Ovary (tissue), 9 donors: ENCODE measurements around the gene CRYBG1. TPM values are rescaled to one million over a fixed set of nuclear protein-coding genes. Genes with fewer than 3 reads are reported as not detected.

ENCODE experiments used
- DNase-seq, 5 donors: peaks; one replicate each; pipeline ENCODE4 v3.0.0-alpha.2; 2019 to 2020
- H3K27ac ChIP-seq, 2 donors: fragments of 200-600 bp; one replicate each; pipeline versions ENCODE4 v1.5.1 to v1.8.0; 2019 to 2022
- H3K27me3 ChIP-seq: fragments of 200-600 bp; one replicate; pipeline ENCODE4 v1.8.0; 2022
- H3K36me3 ChIP-seq: fragments of 200-600 bp; sonication (generic); one replicate; pipeline ENCODE4 v1.5.1; 2019
- H3K4me1 ChIP-seq: one replicate; pipeline ENCODE4 v1.8.1; 2013; ENCODE audit warnings: mild to moderate bottlenecking, moderate library complexity; ENCODE audit not compliant: insufficient read depth
- H3K4me3 ChIP-seq: fragments of 200-600 bp; sonication (generic); one replicate; pipeline ENCODE4 v1.5.1; 2017
- H3K9me3 ChIP-seq, 2 donors: fragments of 200-600 bp in 1 of 2; sonication (generic) in 1 of 2; one replicate each; pipeline versions ENCODE4 v1.5.1 to v1.8.1; 2013 to 2019; ENCODE audit warnings: mild to moderate bottlenecking in 1 of 2, moderate library complexity in 1 of 2
- EP300 ChIP-seq: sonication (generic); formaldehyde crosslinking; IDR thresholded peaks from one replicate; pipeline ENCODE4 v1.6.1; 2017; ENCODE audit warnings: antibody characterized with exemption
- POLR2A ChIP-seq: fragments of 450-650 bp; IDR thresholded peaks from one replicate; pipeline ENCODE4 v1.6.1; 2017; ENCODE audit warnings: antibody characterized with exemption, mild to moderate bottlenecking, moderate library complexity
- WGBS, 3 donors: extraction: QIAGEN DNeasy Blood & Tissue Kit in 1 of 3; methylation state at CpG; one replicate each; pipeline versions ENCODE4 v1.1.5 to v1.1.7; 2013 to 2017; 5-methylcytosine and 5-hydroxymethylcytosine counted together
- intact Hi-C, 4 donors: fragments of 100-400 bp; cut with DNase I; formaldehyde crosslinking; loops; one replicate each; pipeline versions ENCODE4 v1.11.0 to v1.15.1; 2022 to 2023
- polyA plus RNA-seq, 2 donors: library from polyadenylated mRNA; stranded (reverse); fragments of 200-250 nt in 1 of 2; fragments of 350-450 nt in 1 of 2; fragmentation: Illumina TruSeq in 1 of 2; extraction: RNeasy Lipid Tissue Mini Kit (QIAGEN cat#74804) in 1 of 2; gene quantifications; one replicate each; pipeline ENCODE4 v1.2.3, GENCODE V29; 2013 to 2014
- total RNA-seq, 7 donors: library from RNA; depleted of rRNA in 2 of 7; stranded (reverse); fragments of >200 nt in 2 of 7; fragmentation: NEBNext Ultra II Directional in 3 of 7; extraction: Animal tissue kit (Norgen Biotek cat#: 25700) in 3 of 7; gene quantifications; one replicate each; pipeline versions ENCODE4 v1.1.0 to v1.2.4, GENCODE V29; 2016 to 2023
- TF ChIP-seq, protein P1 (sequence below), 3 donors: fragments of 450-650 bp in 2 of 3; fragments of 200-600 bp in 1 of 3; IDR thresholded peaks; one replicate each; pipeline versions ENCODE4 v1.5.1 to v1.8.0; 2016 to 2022; ENCODE audit warnings: antibody characterized with exemption in 3 of 3, mild to moderate bottlenecking in 1 of 3
- donor health status: DM: no; HTN: no; CAD: no; lungs with moderate emphysema.
- donor health status: DM: no; HTN: no; CAD: no.
- donor health status: Bipolar disorder and iron deficiency.
- donor health status: DM: yes; HTN: yes; CAD: no.
- donor health status: DM: no; HTN: no; CAD: no.
- donor health status: DM: yes; HTN: yes; CAD: no.

The CRYBG1 gene
- total and polyA plus RNA-seq, 9 donors, result 1.5 to 7.4 (median 3.8) TPM

DNA sequence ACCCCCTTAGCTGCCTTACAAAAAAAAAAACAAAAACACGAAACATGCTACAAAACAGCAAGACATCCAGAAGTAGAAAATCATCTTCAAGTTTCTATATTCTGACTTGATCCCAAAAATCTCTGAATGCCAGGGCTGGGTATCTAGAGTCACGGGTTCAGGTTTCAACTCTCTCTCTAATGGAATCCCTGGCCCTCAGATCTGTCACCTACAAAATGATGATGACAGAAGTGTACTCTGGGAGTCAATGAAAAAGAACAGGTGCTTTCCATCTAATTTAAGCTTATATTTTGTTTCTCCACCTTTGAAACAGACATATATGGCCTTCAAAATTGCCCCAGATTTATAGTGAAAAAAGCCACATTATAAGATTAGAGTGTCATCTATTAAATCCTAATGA lies 250.5 kb downstream of the CRYBG1 start:
- H3K36me3 ChIP-seq, result no peaks in the 10 kb centered on the region
- H3K27ac ChIP-seq, result no peak overlapping the region
- intact Hi-C loops, result no loop called here
- DNase-seq, result no peak
- H3K27me3 ChIP-seq, result no peaks in the 10 kb centered on the region
- TF ChIP-seq POLR2A (no peak), EP300 (no peak)
- TF ChIP-seq, protein P1, sequence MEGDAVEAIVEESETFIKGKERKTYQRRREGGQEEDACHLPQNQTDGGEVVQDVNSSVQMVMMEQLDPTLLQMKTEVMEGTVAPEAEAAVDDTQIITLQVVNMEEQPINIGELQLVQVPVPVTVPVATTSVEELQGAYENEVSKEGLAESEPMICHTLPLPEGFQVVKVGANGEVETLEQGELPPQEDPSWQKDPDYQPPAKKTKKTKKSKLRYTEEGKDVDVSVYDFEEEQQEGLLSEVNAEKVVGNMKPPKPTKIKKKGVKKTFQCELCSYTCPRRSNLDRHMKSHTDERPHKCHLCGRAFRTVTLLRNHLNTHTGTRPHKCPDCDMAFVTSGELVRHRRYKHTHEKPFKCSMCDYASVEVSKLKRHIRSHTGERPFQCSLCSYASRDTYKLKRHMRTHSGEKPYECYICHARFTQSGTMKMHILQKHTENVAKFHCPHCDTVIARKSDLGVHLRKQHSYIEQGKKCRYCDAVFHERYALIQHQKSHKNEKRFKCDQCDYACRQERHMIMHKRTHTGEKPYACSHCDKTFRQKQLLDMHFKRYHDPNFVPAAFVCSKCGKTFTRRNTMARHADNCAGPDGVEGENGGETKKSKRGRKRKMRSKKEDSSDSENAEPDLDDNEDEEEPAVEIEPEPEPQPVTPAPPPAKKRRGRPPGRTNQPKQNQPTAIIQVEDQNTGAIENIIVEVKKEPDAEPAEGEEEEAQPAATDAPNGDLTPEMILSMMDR (IDR thresholded peaks at IDR 0.05), result no peak
- no peaks in the 10 kb centered on the region for H3K9me3 ChIP-seq
- 94 to 96% (median 94%) methylated on average over 2 of the region's 2 CpGs for WGBS, 3 donors
- no peaks in the 10 kb centered on the region for H3K4me1 ChIP-seq
- no peak overlapping the region for H3K4me3 ChIP-seq

DNA sequence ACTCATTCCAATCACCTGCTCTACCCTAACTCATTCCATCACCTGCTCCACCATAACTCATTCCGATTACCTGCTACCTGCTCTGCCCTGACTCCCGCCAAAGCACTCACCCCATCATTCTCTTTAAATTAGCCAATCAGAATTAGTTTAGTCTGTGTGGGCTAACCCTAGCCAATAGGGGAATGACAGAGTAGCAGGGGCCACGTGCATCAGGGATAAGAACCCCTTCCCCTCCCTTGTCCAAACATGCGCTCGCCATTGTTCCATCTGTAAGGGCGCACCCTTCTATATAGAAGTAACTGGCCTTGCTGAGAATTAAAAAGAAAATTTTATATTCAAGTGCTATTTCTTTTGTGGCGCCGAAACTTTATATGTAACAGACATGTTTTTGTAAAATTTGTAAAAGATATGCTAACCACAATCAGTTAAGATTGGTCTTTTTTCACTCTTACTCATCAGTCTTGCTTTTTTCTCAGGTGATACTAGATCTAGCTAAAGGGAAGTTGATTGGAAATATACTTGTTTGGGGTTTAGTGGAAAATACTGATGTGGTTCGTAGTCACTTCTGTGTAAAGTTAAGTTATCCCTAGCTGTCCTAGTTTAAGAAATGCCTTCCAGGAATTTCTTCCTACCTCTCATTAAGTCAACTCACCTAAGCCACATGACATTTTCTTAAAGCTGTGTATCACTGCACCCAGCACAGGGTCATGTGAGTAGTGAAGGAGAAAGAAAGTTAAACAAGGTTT lies 252.3 kb downstream of the CRYBG1 start:
- Histone ChIP-seq H3K27me3 (no peaks in the 10 kb centered on the region), H3K4me1 (no peaks in the 10 kb centered on the region), H3K4me3 (no peak overlapping the region), H3K36me3 (no peaks in the 10 kb centered on the region), H3K9me3 (no peaks in the 10 kb centered on the region), H3K27ac (no peak overlapping the region)
- 93 to 95% (median 93%) methylated on average over 9 of the region's 9 CpGs for WGBS, 3 donors
- TF ChIP-seq POLR2A (no peak), EP300 (no peak)
- TF ChIP-seq, protein P1 (IDR thresholded peaks at IDR 0.05), result no peak
- intact Hi-C loops, result no loop called here
- no peak for DNase-seq

DNA sequence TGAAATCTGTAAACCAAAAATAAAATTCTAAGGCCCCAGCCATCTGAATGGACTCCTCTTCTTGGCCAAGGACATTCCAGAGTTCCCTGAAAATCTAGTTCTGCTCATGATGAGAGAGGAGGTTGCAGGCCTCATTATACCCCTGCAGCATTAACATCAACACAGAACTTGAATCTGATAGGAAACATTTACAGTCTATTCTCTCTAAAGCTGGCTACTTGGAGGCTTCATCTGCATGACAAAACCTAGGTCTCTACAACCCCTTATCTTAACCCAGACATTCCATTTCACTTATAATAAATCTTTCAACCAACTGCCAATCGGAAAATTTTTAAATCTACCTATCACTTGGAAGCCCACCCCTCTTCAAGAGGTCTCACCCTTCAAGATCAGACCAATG lies 253.1 kb downstream of the CRYBG1 start:
- TF ChIP-seq EP300 (no peak), POLR2A (no peak)
- TF ChIP-seq, protein P1 (IDR thresholded peaks at IDR 0.05), result no peak
- 87 to 93% (median 88%) methylated on average over 1 of the region's 1 CpG for WGBS, 3 donors
- intact Hi-C loops, result no loop called here

DNA sequence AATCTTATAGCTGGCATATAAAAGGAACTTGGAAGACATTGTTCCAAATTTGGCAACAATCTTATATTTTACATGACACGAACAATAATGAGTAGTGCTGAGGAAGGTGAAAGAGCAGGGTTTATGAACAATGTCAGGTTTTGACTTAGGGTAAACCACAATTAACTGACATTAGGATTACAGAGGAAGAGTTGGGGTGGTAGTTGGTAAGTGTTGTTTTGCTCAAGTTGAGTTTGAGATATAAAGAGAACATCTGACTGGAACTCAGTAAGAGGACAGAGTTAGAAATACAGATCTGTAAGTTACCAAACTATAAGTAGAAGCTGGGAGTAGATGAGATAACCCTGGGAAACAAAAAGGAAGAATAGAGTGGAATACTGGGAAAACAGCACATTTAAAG lies 253.6 kb downstream of the CRYBG1 start:
- TF ChIP-seq, protein P1 (IDR thresholded peaks at IDR 0.05), result no peak
- TF ChIP-seq EP300 (no peak), POLR2A (no peak)
- 84 to 87% (median 86%) methylated on average over 1 of the region's 1 CpG for WGBS, 3 donors
- Histone ChIP-seq H3K27me3 (no peaks in the 10 kb centered on the region), H3K27ac (no peak overlapping the region), H3K4me3 (no peak overlapping the region), H3K36me3 (no peaks in the 10 kb centered on the region), H3K9me3 (no peaks in the 10 kb centered on the region), H3K4me1 (no peaks in the 10 kb centered on the region)
- intact Hi-C loops, result no loop called here
- no peak for DNase-seq

More for the DNA sequence above, 253.1 kb downstream of the CRYBG1 start:
- Histone ChIP-seq H3K4me1 (no peaks in the 10 kb centered on the region), H3K9me3 (no peaks in the 10 kb centered on the region), H3K27me3 (no peaks in the 10 kb centered on the region), H3K36me3 (no peaks in the 10 kb centered on the region), H3K27ac (no peak overlapping the region), H3K4me3 (no peak overlapping the region)
- DNase-seq, result no peak
